ENCODE measurements around the gene KCTD20.

KCTD20 gene

GRCh38 chr6:36499918-36500317 is 57.1 kb downstream of the KCTD20 start:
- DNase-seq: no peak

- no peak for DNase-seq
Observed at GRCh38 chr6:36501686-36502085, 58.9 kb downstream of the KCTD20 start.

- no peak for DNase-seq
Observed at GRCh38 chr6:36504181-36504580, 61.4 kb downstream of the KCTD20 start.

- no peak for DNase-seq
Observed at GRCh38 chr6:36504982-36505381, 62.2 kb downstream of the KCTD20 start.

- no peak for DNase-seq
Observed at GRCh38 chr6:36505744-36506534, 63.1 kb downstream of the KCTD20 start.

- DNase-seq: no peak
Observed at GRCh38 chr6:36506611-36507010, 63.8 kb downstream of the KCTD20 start.

GRCh38 chr6:36508532-36508931 is 65.7 kb downstream of the KCTD20 start:
- DNase-seq: no peak

GRCh38 chr6:36510365-36510764 is 67.6 kb downstream of the KCTD20 start:
- no peak for DNase-seq

- DNase-seq: peak; percentile 11
Observed at GRCh38 chr6:36514554-36515456, 72.0 kb downstream of the KCTD20 start.

GRCh38 chr6:36515844-36516243 is 73.0 kb downstream of the KCTD20 start:
- no peak for DNase-seq

- no peak for DNase-seq
Observed at GRCh38 chr6:36516559-36516958, 73.8 kb downstream of the KCTD20 start.

GRCh38 chr6:36516988-36517387 is 74.2 kb downstream of the KCTD20 start:
- DNase-seq: no peak

- DNase-seq: no peak
Observed at GRCh38 chr6:36517408-36517807, 74.6 kb downstream of the KCTD20 start.

- no peak for DNase-seq
Observed at GRCh38 chr6:36519352-36519751, 76.6 kb downstream of the KCTD20 start.

- DNase-seq: no peak
Observed at GRCh38 chr6:36523451-36523850, 80.7 kb downstream of the KCTD20 start.

GRCh38 chr6:36523936-36524499 is 81.2 kb downstream of the KCTD20 start:
- DNase-seq: no peak

- no peak for DNase-seq
Observed at GRCh38 chr6:36524871-36525270, 82.1 kb downstream of the KCTD20 start.

GRCh38 chr6:36525346-36525745 is 82.5 kb downstream of the KCTD20 start:
- no peak for DNase-seq

- no peak for DNase-seq
Observed at GRCh38 chr6:36526066-36526465, 83.3 kb downstream of the KCTD20 start.

- DNase-seq: no peak
Observed at GRCh38 chr6:36533321-36533720, 90.5 kb downstream of the KCTD20 start.

- no peak for DNase-seq
Observed at GRCh38 chr6:36536873-36537547, 94.2 kb downstream of the KCTD20 start.

- peak; percentile 42 for DNase-seq
Observed at GRCh38 chr6:36539814-36540568, 97.2 kb downstream of the KCTD20 start.

Measured in CD4-positive, alpha-beta T cell treated with Interleukin-21 for 1 hour (primary cell).